Upper lobe of left lung (tissue), 4 donors: ENCODE results near the gene AJUBA.

Experiments
- CTCF ChIP-seq, 6 experiments: fragments of 450-650 bp in 4 of 6; fragments of 200-600 bp in 2 of 6; sonication (generic) in 2 of 6; IDR thresholded peaks; one replicate each; pipeline ENCODE4 v1.5.1; 2016 to 2019; ENCODE audit warnings: antibody characterized with exemption in 6 of 6
- EP300 ChIP-seq, 4 donors: sonication (generic); formaldehyde crosslinking; IDR thresholded peaks; one replicate each; pipeline ENCODE4 v1.5.1; 2017; ENCODE audit warnings: antibody characterized with exemption in 4 of 4, control low read depth in 2 of 4
- POLR2A ChIP-seq, 4 donors: fragments of 450-650 bp; IDR thresholded peaks; one replicate each; pipeline ENCODE4 v1.5.1; 2016 to 2017; ENCODE audit warnings: antibody characterized with exemption in 4 of 4, mild to moderate bottlenecking in 2 of 4
- POLR2AphosphoS5 ChIP-seq, 2 donors: sonication (generic); formaldehyde crosslinking; IDR thresholded peaks; one replicate each; pipeline ENCODE4 v1.5.1; 2017; ENCODE audit warnings: antibody characterized with exemption in 2 of 2

GRCh38 chr14:23024612-23025075 is 42.3 kb upstream of the AJUBA start:
- TF ChIP-seq CTCF (IDR thresholded peaks at IDR 0.05) = no peak
- TF ChIP-seq POLR2A (IDR thresholded peaks at IDR 0.05) = no peak
- no peak for TF ChIP-seq POLR2AphosphoS5 (IDR thresholded peaks at IDR 0.05)
- no peak for TF ChIP-seq EP300 (IDR thresholded peaks at IDR 0.05)
